ENCODE data around the gene PARP12.

- no peak for TF ChIP-seq EZH2 (IDR thresholded peaks at IDR 0.05; ENCODE audit: insufficient read depth, poor library complexity, severe bottlenecking)
- TF ChIP-seq EZH2phosphoT487 (IDR thresholded peaks at IDR 0.05; ENCODE audit: insufficient read depth, low read depth), result no peak
These were observed 73.2 kb downstream of the PARP12 start for GRCh38 chr7:139989366-139990141.

Data from GM23248 (cell line).